NCI-H1436 (cell line): ENCODE results near the gene ASCL5.

ENCODE experiments used
- DNase-seq: peaks from one replicate; lab custom pipeline; 2025; lab: John Stamatoyannopoulos, UW

ASCL5 gene

DNA sequence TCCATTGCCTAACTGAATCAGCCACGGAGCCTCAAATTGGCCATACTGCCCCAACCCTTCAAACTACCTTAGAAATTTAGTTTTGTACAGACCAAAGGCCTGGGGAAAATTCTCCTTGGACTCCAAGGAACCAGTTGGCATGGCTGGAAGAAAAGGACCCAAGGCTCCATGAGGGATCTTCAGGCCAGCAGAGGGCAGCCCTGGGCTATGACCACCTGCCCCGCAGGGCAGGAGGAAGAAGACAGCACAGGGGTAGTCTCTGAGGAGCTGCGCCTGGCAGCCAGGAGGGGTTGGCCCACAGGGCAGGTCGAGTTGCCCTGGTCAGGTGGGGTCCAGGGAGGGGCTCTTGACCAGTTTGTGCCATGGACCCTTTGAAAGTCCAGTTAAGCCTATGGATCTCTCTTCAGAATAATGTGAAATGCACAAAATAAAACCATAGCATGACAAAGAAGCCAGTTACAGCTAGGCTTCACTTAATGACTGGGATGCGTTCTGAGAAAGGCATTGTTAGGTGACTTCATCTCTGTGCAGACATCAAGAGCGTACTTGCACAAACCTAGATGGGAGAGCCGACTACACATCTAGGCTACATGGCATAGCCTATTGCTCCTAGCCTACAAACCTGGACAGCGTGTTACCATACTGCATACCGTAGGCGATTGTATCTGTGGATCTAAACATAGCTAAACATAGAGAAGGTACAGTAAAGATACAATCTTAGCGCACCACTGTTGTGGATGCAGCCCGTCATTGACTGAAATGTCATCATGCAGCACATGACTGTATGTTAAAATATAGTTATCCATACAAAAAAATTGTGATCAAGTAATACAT, 40.9 kb downstream of the ASCL5 start:
- peak; percentile 63 for DNase-seq

DNA sequence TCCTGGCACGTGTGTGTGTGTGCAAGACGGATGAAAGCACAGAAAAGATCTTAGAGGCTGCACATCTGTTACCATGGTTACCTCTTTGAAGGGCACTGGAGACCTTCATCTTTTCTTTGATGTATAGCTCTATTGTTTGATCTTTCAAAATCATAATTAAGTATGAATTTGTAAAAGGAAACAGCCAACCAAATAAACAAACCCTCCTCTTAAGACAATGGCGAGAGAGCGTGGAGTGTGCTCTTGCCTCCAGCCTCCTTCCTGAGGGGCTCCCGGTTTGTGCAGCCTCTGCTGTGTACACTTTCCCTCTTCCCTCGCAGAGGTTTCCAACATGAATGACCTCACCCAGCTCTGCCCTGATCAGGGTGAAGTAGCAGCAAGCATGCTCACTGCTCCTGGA, 42.7 kb downstream of the ASCL5 start:
- DNase-seq: peak; percentile 52

DNA sequence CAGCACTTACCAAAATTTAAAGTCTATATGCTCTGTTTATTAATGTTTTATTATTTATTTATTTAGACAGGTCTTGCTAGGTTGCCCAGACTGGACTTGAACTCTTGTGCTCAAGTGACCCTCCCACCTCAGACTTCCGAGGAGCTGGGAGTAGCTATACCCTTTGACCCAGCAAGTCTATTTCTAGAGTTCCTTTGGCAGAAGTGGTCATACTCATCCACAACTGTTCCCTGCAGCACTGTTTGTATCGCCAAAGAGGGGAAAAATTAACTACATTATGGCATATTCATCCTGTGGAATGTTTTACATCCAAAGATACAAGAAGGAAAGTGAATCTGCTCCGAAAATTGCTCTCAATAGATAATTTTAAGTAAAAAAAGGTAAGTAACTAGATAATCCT, 43.2 kb downstream of the ASCL5 start:
- DNase-seq: no peak

DNA sequence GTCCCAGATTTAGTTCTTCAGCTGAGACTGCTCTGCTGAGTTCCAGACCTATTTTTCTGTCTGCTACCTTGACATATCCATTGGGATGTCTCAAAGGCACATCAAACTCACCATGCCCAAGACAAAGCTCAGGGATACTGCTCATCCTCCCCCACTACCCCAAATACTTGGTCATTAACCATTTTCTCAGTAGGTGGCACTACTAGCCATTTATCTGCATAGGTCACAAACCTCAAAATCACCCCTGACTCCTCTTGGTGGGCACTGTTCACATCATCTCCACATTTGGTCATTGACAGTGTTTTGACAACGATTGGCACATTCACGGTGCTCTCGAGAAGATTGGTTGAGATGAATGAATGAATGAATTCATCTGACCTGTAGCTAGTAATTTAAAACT, 46.8 kb downstream of the ASCL5 start:
- DNase-seq: no peak

DNA sequence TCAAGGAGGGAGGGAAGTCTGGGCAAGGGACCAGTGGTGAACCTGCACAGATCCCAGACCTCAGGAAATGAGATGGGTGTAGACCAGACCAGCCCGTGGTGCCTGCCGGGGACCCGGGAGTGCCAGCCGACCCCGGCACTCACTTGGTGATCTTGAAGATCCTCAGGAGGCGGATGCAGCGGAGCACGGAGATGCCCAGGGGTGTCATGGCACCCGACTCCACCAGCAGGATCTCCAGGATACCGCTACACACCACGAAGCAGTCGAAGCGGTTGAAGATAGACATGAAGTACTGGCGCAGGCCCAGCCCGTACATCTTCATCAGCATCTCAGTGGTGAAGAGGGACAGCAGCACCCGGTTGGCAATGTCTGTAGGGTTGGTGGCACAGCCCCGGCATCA, 49.2 kb downstream of the ASCL5 start:
- no peak for DNase-seq

DNA sequence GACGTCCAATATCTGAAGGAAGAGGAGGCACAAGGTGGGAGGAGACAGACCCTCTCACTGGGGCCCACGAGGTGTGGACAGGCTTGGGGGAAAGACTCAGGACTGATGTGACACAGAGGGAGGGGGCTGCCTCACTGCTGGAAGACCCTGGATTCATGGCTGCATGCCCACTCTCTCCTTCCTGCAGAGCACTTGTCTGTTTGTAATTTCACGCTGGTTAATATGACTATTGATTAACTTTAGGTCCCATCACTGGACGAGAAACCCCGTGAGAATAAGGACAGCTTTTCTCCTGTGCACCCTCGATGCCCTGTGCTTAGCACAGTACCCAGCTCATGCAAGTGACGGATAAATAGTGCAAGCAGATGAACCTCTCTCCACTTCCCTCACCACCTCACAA, 49.9 kb downstream of the ASCL5 start:
- no peak for DNase-seq

DNA sequence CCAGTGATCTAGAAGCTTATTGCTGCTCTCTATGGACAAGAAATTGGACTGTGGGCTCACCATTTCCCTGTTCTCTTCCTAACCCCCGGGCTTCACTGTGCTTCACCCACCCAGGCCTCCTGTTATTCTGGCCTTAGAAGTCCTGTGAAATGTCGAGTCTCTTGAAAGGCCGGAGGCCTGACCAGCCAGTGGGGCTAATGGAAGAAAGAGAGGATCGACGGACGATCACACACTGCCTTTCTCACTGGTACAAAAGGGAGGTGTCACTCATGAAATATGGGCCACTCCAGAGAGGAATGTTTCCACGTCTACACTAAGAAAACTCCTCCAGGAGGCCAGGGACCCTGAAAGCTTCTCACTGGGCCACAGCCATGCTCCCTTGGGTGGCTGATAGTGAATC, 50.9 kb downstream of the ASCL5 start:
- no peak for DNase-seq

DNA sequence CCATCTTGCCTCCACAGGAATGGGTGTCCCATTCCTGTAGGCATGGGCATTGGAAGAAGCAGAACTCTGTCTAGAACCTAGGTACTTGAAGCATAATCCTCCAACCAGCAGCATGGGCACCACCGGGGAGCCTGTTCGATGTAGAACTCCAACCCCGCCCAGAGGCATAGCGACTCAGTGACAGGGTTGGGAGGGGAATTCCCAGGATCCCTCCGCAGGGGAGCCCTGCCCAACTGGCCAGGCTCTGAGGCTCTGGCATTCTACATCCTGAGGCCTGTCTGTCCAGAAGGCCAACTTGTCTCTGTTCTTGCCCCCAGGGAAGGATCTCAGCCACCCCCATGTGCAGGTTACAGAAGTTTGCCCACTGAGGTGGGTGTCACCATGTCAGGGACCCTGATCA, 53.0 kb downstream of the ASCL5 start:
- no peak for DNase-seq

DNA sequence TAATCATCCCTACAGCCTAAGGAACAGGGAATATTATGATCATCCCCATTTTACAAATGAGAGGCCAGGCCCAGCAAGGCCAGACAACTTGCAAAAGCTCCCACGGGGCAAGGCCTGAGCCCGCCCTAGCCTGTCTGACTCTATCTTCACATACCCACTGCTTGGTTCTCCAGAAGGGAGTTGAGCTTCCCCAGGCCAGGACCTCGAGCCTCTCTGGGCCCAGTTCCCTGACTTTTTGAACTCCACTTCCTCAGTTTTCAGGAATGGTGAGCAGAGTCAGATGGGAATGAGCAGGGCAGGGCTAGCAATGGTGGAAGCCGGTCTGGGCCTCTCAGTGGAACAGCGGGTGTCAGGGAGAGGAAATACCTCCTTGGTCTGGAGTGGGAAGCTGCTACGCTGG, 54.1 kb downstream of the ASCL5 start:
- no peak for DNase-seq

DNA sequence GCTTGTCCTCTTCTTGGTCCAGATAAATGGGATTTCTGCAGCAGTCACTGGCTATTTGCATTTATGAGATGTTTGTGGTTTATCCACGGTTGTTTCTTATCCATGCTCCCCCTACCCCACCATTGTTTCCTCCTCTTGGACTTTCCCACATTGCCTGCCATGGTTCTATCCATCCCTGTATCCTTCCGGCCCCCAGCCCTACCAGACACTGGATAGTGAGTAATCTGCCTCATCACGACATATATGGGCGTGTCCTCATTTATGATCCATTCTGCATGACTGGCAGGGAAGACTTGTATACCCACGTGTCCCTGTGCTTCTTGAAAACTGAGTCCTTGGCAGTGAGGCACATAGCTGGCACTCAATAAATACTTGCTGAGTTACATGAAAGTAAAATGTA, 54.8 kb downstream of the ASCL5 start:
- no peak for DNase-seq

DNA sequence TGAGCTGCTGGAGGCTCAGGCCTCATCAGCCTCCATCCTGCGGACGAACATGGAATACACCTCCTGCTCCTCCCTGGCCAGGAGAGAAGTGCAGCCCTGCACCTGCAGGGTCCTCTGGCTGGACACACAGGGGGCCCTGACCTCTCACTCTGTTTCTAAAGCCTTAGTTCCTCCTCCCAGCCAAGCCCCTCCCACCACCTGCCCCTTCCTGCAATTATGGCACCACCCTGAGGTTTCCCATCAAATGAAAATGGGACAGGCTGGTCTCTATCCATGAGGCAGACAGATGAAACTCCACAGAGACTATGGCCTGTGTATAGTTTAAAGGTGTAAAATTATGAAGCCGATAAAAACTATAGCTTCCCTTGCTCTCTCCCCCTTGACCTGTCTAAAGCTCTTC, 57.3 kb downstream of the ASCL5 start:
- peak; percentile 28 for DNase-seq

DNA sequence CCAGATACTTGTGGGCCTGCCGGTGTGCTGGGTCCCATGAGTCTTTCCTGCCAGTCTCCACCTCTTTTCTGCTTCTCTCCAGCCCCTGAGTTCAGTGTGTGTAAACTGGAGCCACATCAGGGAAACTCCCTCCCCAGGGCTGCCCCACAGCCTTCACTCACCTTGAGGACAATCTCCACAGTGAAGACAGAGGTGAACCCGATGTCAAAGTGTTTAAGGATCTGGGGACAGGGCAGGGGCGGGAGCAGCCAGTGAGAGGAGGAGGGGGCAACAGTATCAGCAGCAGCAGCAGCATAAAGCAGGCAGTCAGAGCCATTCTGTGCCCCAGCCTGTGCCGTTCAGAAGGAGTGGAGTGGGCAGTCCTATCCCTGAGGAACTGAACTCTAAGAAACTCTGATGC, 58.0 kb downstream of the ASCL5 start:
- no peak for DNase-seq

DNA sequence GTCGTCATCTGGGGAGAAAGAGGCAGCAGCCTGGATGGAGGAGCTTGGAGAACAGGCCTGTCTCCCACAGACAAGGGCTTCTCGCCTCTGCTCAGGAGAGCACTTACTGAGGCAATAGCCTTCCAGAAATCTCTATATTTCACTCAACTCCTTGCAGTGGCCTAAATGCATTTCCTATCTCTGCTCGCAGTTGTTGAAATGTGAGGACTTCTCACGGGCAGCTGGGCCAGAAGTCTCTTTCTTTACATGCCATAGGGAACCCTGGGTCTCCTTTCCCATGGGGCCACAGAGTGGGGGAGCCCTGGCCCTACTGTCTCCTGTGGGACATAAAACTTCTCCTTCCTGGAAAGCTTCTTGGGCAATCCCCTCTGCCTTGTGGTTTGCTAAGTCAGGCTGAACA, 60.0 kb downstream of the ASCL5 start:
- no peak for DNase-seq

DNA sequence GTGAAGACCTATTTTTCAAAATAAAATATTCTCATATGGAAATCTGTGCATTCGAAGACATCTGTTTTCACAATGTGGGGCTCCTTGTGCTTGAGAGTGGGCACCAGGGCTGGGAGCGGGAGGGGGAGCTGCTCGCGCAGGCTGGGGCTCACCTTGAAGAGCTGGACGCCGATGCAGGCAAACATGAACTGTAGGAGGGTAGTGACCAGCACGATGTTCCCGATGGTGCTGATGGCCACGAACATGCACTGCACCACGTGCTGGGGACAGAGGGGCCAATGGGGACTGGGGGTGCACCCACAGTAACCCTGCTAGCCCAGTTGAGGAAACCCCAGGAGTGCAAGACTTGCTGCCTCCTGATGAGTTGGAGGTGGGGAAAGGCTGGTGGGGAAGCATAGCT, 61.3 kb downstream of the ASCL5 start:
- DNase-seq: no peak

DNA sequence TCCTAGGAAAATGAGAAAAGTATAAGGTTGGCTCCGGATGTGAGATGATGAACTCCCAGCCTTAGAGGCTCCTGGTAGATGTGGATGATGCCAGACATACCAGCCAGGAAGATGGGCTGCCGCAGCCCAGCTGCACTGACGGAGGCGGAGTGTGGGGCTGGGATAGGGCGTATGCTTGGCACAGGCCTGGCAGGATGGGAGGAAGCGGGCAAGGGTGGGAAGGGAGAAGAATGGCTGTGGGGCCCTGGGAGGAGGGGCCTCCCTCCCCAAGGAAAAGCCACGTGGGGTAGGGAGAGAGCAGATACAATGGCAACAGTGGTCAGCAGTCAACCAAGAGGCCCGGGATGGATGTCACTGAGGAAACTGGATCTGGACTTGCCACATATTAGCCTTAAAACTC, 62.2 kb downstream of the ASCL5 start:
- DNase-seq: no peak
